Stimulated activated CD8-positive, alpha-beta memory T cell treated with anti-CD3 and anti-CD28 coated beads, Interleukin-15, amount 100 ng/mL, for 4 hours (primary cell): ENCODE data around the gene VPS13D.
A peak's percentile ranks its signal among the peaks of the same experiment; 100 is the strongest.
"Not testable (repeated sequence)": the region's sequence is repeated elsewhere in the genome, so short reads cannot be mapped to it uniquely, and the experiment has no call there.

Experiments used
- DNase-seq, 2 donors: peaks; one replicate each; pipeline ENCODE4 v3.0.0-alpha.2; 2020; ENCODE audit warnings: low read depth in 2 of 2

VPS13D gene

GRCh38 chr1:12369258-12369657 is 139.4 kb downstream of the VPS13D start:
- no peak for DNase-seq

- no peak for DNase-seq
Observed at GRCh38 chr1:12370333-12370975, 140.6 kb downstream of the VPS13D start.

GRCh38 chr1:12371053-12371452 is 141.2 kb downstream of the VPS13D start:
- DNase-seq = no peak

DNA sequence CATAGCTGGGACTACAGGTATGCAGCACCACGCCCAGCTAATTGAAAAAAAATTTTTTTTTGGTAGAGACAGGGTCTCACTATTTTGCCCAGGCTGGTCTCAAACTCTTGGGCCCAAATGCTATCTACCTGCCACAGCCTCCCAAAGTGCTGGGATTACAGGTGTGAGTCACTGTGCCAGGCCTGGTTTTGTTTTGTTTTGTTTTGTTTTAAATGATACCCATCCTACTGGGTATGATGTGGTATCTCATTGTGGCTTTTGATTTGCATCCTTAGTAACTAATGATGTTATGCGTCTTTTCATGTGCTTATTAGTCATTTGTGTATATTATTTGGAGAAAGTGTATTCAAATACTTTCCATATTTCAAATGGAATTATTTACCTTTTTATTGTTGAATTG is 142.3 kb downstream of the VPS13D start:
- DNase-seq = no peak

DNA sequence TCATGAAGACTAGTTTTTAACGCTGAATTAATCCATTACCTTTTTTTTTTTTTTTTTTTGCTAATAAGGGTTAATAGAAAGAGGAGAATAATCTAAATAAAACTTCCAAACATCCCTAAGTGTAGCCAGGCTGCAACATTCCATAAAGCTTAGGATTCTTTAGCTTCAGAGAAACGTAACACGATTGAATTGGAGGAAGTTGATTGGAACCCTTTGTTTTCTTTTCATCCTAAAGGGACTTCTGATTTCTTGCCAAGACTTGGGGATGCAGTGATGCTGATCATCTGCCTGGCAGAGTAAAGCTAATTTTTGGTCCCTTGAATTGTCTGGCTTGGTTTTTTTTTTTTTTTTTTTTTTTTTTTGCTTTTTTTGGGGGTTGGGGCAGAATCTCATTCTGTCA is 142.9 kb downstream of the VPS13D start:
- DNase-seq = no peak

DNA sequence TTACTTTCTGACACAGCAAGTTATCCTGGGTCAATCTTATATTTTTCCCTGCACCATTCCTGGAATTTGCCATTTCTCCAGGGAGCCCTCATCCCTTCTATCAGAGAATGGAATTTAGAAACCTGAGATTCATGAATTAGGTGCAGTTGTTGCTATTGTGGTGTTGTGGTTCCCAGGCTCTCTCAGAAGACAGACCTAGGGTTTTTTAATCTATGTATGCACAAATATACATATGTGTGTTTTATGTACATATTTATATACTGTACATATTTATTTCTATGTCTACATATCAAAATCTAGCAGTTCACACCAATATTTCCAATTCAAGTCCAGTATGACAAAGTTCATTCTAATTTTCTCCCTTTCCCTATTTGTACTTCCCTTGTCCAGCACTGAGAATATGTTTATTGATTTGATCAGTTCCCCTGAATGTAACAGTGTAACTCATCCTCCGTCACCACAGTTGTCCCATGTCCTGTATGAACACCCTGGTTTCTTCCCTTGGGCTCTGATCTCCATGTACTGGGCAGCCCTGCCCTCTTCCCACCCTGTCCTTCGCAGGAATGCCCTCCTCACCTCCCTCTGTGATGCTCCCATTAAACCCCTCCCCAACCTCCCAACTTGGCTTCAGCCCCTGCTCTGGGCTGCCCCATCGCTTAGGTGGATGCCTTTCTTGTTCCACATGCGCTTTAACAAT is 145.5 kb downstream of the VPS13D start:
- no peak for DNase-seq

- DNase-seq = no peak
Observed at GRCh38 chr1:12376236-12377045, 146.6 kb downstream of the VPS13D start.

DNA sequence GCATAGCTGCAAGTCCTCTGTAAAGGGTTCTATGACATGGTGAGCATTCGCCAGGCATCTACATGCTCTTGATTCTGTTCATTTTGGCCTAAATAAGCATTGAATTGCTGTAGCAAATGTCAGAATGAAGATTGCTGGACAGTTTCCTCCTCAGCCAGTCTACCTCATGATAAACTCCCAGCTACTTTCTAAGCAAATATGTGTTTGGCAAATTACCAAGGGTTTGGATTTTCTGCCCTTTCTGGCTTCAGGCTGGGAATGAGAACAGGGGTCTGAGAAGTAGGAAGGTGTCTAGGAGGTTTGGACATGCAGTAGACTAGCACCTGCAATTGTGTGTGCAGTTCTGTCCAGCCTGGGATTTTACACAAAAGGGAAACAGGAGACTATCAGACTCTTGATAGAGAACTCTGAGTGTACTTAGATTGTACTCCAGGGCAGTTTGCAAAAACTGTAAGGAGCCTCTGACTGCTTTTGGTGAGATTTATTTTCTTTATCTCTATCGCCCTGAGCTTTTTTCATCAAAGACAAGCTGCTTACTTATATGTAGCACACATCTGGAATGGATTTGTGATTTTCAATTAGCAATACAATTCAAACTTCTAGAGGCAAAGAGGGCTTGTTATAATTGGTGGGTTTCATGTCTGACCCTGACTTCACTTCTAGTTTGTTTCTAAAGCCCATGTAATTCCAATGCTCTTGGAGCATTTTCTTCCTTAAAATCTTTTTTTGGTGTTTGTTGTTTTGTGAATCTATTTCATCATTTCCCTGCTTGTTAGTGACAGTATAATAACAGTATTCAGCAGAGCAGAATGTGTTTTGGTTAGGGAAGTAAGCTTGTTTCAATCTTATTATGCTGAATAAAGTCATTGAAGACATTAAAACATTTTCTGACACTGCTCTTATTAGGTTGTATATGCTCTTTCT is 150.8 kb downstream of the VPS13D start:
- DNase-seq = no peak

DNA sequence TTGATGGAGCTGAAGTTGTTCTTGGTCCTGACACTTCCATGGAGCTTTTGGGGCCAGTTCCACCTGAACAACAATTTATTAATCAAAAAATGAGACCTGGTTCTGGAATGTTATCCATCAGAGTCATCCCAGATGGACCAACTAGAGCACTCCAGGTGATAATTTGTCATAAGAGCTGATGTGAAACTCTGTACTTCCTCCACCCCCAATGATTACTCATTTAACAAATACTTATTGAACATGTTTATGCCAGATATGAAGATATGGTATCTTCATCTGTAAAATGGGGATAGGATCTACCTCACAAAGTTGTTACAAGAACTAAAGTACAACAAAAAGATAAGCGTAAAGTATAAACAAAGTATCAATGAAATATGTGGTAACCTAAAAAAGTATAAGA is 153.2 kb downstream of the VPS13D start:
- no peak for DNase-seq

DNA sequence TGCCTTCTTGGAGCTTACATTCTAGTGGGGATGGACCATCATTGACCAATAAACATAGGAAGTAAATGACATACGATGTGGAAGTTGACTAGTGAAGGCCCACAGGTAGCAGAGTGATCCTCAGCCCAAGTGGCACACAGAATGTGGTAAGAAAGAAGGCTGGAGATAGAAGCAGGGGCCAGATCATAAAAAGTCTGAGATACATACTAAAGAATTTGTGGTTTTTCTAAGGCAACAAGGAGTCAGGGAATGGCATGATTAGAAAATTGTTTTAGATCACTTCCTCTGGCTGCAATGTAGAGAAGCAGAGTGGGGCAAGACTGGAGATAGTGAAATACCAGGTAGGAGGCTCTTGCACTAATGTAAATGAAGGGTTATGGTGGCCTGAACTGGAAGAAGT is 154.0 kb downstream of the VPS13D start:
- DNase-seq = no peak

GRCh38 chr1:12384836-12385456 is 155.1 kb downstream of the VPS13D start:
- no peak for DNase-seq

DNA sequence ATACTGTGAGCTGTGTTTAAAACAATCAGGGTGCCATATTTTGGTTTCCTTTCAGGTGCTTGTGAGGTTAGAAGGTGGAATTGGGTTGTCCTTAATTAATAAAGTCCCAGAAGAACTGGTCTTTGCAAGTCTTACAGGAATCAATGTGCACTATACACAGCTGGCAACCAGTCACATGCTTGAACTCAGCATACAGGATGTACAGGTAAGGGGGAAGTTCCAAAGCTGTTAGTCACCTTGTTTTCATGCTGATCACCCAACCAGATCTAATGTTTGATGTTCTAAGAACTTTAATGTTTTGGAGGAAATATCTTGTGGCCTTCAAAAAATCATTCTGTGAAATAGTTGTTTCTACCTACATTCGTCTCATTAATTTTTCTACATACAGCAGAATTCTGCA is 156.3 kb downstream of the VPS13D start:
- DNase-seq = peak in 1 of 2 donors; percentile 9

- no peak for DNase-seq
Observed at GRCh38 chr1:12387641-12388040, 157.8 kb downstream of the VPS13D start.

GRCh38 chr1:12390296-12390695 is 160.5 kb downstream of the VPS13D start:
- DNase-seq = not testable (repeated sequence)

GRCh38 chr1:12397462-12398450 is 167.9 kb downstream of the VPS13D start:
- DNase-seq = no peak

- no peak for DNase-seq
Observed at GRCh38 chr1:12398479-12398878, 168.6 kb downstream of the VPS13D start.

- no peak for DNase-seq
Observed at GRCh38 chr1:12400027-12400693, 170.3 kb downstream of the VPS13D start.

DNA sequence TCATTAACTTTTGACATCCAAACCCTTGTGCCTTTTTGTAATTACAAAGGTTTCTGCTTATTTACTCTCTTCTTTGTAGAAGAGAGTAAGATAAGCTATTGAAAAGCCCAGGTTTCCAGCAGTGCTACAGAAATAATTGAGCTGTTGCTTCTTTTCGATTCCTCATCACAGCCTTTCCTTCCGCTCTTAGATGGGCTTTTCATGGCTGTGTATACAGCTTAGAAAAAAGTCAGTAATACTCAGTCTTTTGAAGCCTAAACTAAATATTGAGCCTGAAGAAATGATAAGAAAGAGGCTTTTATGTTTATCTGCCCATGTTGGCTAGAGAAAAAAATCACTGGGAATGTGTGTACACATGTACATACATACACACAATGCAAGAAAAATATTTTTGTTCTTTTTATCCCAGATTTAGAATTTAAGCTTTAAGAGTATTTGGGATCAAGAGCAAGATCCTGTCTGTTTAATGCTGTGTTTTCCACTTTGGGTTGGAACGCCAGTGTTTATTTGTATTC is 172.4 kb downstream of the VPS13D start:
- DNase-seq = no peak

DNA sequence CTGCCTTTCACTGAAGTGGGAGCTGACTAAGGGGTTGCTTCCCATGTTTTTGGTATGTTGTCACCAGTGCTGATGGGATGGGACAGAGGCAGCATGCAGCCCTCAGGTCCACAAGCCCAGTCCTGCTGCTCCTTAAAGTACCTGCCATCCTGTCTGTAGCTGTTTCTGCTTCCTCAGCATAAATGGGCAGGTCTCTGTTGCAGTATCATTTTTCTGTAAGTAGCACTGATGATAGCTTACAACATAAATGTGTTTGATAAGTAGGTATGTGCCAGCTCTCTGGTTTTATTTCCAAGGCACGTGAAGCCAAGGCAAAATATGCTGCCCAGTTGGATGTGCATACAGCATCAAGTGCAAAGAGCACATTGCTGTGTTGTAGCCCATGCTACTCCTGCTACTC is 173.0 kb downstream of the VPS13D start:
- DNase-seq = no peak
